Globus pallidus (tissue), 1 donor: ENCODE results near the gene PDE3B.
"Not testable (repeated sequence)": the region's sequence is repeated elsewhere in the genome, so short reads cannot be mapped to it uniquely, and the experiment has no call there.

ENCODE experiments used
- DNase-seq: peaks from one replicate; pipeline ENCODE4 v3.0.0-alpha.2; 2015; ENCODE audit warnings: low spot score

The PDE3B gene

DNA sequence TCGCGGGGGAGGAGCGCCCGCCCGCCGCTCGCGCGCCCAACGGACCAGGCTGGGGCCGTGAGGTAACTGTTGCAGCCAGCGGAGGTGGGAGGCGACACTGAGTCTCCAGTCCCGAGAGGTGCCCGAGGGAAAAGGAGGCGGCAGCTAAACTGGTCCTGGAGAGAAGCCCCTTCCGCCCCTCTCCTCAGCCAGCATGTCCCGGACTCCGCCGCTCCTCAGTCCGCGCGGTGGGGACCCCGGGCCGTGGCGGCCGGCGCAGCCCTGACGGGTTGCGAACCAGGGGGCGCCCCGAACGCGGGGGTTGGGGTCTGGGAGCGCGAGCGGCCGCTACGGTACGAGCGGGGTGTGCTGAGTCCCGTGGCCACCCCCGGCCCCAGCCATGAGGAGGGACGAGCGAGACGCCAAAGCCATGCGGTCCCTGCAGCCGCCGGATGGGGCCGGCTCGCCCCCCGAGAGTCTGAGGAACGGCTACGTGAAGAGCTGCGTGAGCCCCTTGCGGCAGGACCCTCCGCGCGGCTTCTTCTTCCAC, at the start of gene PDE3B:
Gene PDE3B (plus strand): TSS at position 108 of the 529 bp plus-strand sequence. CDS start 272 bp downstream, at position 380.
- peak; percentile 51 for DNase-seq

DNA sequence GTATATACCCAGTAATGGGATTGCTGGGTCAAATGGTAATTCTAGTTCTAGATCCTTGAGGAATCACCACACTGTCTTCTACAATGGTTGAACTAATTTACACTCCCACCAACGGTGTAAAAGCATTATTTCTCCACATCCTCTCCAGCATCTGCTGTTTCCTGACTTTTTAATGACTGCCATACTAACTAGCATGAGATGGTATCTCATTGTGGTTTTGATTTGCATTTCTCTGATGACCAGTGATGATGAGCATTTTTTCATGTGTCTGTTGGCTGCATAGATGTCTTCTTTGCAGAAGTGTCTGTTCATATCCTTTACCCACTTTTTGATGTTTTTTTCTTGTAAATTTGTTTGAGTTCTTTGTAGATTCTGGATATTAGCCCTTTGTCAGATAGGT, 48.3 kb upstream of the PDE3B start:
- DNase-seq = not testable (repeated sequence)

DNA sequence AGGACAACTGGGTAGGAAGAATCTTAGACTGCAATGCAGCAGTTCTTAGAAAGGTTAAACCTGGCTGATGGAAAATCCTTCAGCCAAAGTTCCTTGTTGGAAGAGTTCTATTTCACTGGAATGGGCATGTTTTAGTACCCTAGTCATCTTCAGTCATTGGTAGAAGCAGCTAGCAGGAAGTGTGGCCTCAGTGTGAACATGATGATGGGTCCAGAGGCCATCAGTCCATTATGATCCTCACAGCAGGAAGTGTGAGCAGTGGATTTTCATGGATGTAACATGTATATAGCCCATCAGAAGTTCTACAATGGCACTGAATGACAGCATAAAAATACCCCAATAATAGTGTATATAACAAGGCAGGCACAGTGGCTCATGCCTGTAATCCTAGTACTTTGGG, 35.9 kb upstream of the PDE3B start:
- DNase-seq = no peak

DNA sequence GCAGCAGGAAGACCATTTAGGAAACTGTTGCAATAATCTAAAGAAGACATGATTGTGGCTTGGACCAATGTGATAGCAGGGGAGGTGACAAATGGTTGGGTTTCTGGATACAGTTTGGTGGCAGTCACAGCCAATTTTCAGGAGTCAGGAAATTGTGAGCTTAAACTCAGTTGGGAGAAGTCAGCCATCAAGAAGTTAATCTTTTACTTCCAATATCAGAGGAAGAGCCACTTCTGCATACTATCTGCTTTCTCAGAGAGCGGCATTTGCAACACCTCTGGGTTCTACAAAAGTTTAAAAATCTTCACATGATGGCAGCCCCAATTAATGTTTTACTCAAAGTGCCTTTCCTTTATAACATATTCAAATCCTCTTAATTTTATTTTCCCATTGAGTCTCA, 33.7 kb upstream of the PDE3B start:
- no peak for DNase-seq

DNA sequence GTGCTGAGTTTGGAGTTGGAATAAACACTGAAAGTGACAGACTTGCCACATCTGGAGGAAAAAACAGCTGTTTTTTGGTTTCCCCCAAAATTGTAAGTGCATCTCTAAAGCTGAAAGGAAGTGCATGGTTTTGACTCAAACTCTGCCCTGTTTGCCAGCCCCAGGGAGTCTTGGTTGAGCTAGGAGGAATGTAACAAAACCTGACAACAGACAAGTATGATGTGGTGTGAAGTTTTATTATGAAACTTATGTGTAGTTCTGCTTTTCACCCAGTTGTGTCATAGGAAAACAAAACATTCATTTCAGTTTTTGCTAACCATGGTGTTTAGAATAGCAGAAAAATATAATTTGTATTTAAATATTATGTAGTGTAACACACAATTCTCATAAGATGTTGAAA, 31.7 kb upstream of the PDE3B start:
- DNase-seq = no peak

DNA sequence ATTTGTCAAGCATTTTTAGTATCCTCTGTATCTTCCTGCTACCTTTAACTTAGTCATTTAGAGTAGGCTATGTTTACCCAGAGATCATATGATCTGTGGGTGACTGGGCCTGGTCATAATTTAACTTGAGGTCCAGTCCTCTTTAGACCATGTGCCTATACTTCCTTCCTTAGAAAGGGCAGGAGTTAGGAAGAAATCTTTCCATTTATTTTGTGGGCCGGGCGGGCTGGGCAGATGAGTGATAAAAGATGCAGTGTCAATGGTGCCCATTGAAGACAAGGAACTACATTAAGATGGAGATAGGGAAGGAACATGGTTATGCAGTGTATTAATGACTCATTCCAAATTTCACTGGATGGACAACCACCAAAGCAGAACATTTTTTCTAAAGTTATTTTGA, 30.9 kb upstream of the PDE3B start:
- no peak for DNase-seq

DNA sequence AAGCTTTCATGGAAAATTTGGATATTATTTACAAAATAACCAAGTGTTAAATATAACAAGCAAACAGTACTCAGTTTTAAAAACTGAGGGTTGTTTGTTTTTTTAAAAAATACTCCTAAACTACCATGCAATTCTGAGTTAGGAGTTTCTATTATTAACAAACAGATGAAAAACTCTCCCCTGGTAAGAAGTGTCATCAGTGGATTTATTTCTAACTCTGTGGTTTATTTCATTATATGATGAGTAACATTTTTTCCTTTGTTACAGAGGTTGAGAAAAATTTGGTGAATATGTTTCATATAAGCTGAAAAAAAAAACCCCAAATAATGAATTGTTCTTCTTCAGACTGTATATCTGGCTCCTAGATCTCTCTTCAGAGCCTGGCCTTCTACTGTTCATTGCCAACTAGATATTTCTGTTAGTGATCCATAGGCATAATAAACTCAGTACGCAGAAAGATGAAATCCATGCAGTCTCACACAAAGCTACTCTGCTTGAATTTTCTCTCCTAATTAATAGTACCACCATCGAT, 29.4 kb upstream of the PDE3B start:
- no peak for DNase-seq

DNA sequence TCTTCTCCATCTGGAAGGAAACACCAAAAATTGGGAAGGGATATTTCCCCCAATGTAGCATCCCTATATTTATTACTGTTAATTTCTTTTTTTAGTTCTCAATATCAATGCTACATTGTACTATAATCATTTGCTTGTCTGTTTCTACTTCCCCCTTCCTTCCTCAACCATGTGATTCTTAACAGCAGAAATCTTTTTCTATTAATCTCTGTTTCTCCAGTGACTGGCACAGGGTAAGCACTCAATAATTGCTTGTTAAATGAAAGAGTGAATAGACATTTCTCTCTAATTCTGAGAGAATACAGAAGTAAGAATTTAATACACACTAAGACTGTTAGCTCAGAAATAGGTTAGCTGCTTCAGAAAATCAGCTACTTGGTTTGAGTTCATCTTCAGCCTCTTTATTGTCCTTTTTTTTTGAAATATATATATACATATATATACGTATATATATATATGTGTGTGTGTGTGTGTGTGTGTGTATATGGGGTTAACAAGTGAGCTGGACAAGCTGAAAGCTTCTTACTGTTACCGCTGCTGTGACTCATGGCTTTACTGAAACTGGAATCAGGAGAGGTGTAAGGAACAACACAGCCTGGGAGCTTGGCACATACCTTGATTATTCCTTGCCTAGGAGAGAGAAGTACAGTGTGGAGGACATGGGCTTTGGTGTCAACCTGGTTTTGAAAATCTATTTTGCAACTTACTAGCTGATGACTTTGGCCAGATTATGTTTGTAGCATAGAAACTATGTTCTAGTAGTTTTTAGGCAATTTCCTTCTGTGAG, 26.2 kb upstream of the PDE3B start:
- no peak for DNase-seq

DNA sequence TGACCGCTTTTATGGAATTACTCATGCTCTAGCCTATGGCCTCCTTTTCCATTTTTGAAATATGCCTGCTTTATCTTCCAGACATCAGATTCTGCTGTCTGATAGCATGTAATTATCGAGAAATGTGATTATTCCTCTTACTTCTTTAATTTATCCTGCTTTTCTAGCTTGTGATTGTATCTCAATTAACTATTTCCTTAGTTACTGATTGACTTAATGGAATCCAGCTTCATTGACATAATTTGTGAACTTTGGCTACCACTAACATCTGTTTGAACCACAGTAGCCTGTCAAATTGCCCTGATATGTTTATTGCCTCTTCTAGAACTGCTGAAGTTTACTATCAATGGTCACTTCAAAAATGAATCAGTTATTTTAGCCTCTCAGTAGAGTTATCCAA, 25.5 kb upstream of the PDE3B start:
- no peak for DNase-seq

DNA sequence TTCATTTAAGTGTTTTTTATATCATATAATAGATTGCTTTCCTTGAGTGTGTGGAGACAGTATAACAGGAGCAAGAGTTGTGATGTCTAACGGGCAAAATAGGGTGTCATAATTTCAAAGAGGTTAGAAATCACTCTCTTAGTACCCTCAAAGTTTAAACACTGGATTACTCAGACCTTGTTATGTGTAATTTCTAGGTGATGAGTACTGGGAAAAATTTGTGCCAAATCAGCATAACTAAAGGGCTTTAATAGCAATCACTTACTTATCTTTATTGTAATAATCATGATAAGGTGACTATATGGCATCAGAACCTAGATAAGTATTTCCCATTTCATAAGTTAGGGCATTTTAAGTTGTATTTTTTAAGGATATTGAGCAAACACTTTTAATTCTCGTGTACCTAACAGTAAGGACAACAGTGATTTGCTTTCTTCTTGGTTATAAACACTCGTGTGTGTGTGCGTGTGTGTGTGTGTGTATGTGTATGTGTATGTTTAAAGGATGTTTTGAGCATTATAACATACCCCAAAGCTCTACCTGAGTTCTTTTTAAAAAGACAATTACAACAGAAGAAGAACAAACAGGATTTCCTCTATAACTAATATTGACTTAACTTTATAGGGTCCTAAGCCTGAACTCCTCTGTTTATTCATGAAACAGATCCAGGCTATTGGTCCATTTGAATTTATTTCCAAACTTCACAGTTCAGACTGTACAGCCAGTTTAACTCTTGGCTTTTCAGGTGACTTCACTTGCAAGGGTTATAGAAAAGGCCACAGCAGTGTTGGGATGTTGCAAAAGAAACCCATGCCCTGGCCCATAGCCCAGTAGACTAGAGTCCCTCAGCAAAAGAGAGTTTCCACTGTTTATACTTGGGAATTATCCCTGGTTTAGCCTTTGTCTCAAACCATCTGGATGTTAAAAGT, 23.7 kb upstream of the PDE3B start:
- DNase-seq = no peak

DNA sequence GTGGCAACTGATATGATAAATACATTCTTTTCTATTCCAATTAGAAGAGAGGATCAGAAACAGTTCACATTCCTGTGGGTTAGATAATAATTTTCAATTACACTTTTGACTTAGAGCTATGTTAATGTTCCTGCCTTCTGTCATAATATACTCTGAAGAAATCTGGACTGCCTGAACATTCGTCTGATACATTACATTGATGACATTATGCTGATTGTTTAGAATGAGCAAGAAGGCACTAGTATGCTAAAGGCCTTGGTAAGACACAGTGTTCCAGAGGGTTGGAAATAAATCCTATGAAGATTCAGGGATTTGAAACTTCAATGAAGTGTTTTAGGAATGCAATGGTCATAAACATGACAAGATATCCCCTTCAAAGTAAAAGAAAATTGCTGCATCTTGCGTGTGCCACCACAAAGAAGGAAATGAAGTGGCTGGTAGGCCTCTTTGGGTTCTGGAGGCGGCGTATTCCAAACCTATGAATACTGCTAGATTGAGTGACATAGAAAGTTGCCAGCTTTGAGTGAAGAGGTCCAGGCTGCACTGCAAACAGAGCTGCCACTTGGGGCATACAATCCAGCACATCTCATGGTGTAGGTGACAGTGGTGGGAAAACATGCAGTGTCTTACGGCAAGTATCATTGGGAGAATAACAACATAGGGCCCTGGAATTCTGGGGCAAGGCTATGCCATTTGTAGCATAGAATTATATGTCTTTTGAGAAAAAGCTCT, 21.2 kb upstream of the PDE3B start:
- DNase-seq = no peak

DNA sequence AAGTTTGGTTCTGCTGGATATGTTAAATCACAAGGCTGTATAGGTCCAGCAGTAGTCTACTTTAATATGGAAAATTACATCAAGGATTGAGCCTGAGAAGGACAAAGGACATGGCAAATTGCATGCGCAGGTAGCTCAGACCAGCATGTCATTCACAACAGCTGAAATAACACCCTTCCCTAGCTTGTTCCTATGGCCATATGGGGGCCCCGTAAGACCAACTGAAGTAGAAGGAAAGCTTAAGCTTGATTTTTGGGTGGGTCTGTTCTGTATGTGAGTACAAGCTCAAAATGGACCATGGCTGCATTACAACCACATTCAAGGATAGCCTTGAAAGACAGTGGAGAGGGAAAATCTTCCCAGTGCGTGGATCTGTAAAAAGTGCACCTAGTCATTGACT, 20.6 kb upstream of the PDE3B start:
- no peak for DNase-seq

DNA sequence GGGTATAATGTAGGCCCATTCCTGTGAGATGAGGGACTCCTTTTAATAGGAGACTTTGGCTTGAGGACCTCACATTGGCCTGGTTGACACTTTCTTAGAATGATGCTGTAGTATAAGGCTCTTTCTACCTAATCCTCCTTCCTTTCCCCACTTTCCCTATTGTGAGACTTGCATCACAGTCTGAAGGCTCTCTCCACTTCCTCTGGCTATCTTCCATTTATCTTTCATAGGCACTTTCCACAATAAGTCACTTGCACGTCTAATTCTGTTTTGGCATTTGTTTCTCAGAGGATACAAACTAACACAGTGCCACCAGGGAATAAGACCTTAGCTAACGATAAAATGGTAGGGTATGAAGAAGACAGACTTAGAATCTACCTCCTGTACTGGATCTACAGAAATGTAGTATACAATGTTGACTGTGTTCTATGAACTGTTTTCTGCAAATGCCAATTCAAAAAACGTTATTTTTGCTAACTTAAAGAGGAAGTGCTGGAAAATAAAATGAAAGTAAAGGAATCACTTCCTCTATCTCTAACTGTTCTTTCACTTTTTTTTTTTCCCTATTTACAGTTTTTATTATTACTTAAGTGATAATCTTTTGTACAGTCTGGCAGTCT, 17.9 kb upstream of the PDE3B start:
- DNase-seq = no peak

DNA sequence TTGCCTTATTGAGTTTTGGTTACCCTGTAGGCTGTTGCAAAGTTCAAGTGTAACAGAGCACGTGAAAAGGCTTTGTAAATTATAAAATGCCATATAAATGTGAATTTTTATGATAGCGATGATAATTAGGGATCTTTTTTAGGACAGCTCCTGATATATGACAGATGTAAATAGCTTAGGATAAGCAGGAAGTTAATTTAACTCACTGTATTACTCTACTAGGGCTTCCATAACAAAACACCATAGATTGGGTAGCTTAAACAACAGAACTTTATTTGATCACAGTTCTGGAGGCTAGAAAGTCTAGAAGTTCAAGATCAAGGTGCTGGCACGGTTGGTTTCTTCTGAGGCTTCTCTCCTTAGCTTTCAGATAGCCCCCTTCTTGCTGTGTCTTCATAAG, 17.0 kb upstream of the PDE3B start:
- no peak for DNase-seq

DNA sequence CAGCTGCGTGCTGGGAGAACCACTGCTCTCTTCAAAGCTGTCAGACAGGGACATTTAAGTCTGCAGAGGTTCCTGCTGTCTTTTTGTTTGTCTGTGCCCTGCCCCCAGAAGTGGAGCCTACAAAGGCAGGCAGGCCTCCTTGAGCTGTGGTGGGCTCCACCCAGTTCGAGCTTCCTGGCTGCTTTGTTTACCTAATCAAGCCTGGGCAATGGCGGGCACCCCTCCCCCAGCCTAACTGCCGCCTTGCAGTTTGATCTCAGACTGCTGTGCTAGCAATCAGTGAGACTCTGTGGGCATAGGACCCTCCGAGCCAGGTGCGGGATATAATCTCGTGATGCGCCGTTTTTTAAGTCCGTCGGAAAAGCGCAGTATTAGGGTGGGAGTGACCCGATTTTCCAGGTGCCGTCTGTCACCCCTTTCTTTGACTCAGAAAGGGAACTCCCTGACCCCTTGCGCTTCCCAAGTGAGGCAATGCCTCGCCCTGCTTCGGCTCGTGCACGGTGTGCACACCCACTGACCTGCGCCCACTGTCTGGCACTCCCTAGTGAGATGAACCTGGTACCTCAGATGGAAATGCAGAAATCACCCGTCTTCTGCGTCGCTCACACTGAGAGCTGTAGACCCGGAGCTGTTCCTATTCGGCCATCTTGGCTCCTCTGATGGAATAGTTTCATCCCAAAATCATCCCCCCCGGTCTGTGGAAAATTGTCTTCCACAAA, 9.9 kb upstream of the PDE3B start:
- DNase-seq = not testable (repeated sequence)

DNA sequence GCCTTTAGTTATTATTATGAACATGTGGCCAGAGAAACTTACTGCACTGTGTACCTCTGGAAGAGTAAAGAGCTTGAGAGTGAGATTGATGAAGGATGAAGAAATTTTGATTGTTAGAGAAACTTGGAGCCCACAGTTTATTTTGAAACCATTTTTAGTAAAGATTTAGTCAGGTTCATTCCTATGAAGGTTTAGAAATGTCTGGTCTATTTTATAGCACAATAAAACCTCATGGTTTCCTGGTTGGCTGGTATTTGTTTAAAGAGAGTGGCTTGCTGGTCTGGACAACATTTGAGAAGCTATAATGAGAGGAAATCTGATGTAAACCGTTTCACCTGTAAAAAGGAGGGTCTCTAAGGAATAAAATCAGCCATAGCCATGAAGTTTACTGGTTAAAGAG, 8.8 kb upstream of the PDE3B start:
- DNase-seq = no peak

DNA sequence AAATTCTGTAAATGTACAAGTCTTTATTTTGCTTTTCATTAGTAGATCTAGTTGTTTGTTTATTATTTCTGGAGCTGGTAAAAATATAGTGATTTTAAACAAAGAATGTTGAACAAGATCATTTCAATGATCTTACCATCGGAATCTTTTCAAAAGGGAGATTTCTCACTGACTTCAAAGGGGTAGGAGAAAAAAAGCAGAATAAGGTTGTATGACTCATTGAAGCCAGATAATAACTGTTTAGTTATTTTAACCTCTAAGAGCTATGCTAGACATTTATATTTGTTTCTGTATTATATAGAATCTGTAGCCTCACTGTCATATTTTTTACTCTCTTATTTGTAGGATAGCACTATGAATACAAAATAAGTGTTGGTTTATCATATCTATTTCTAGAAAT, 8.1 kb upstream of the PDE3B start:
- no peak for DNase-seq

DNA sequence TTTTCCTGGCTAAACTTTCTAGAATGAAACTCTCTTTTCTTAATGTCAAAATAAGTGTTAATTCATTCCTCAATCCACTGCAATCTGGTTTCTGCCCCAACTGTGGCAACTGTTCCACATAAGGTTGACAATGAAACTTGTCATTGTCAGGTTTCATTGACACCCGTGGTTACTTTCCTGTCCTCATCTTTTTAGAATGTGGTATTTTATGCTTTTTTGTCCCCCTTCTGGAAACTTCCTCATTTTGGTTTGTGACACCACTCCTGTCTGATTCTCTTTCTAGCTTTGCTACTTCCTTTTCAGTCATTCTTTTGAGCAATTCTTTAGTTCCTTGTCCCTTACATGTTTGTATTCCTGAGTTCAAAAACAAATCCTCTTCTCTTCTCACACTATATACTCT, 7.5 kb upstream of the PDE3B start:
- no peak for DNase-seq

DNA sequence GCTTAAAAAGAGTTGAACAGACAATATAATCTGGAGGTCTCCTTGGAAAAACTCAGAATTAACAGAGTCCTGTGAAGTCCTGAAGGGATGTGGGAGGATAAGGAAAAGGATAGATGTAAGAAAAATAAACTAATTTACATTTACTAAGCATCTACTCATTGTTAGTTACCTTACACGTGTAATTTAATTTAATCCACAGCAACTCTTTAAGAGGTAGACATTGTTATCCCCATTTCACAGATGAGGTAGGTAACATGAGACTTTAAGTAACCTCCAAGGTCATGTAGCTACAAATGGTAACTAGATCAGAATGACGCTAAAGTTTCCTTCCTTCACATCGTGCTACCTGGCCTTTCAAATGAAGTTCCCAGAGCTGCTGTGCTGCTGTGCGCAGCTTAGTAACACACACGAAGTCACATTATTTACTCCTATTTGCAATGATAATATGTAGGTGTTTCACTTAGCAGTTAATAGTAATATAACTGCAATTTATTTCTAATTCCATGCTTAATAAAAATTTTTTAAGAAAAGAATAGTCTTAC, 5.7 kb upstream of the PDE3B start:
- DNase-seq = no peak

DNA sequence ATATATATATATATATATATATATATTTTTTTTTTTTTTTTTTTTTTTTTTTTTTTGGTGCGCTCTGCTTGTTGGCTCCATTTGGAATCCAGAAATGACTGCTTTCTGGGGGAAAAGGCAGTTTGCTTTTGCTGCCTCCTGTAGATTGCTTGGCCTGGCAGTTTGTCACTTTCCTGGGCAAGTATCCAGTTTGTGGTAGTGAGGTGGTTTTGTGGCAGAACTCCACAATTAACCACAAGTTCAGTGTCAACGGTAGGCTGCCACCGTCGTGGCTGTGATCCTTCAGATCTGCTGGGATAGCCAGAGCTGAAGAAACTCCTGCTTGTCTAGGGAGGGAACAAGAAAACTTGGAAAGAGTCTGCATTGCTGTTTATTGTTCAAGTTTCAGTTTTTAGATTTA, 5.0 kb upstream of the PDE3B start:
- no peak for DNase-seq

DNA sequence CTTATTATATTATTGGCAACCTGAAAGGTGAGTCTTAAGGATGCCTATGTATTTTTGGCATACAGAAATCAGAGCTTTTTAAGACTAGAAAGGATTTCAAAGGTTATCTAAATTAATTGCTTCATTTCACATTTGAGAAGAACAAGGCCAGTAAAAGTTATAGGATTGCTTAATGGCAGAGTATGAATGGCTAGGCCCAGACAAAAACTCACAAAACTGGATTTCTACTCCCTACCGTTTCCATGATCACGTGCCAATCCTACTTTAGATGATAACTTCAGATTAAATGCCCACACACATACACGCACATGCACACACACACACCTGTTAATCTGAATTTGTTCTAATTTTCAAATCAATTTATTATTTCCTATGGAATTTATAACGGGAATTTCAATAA, 1.8 kb upstream of the PDE3B start:
- DNase-seq = no peak
